Head of caudate nucleus (tissue), 42 donors: ENCODE results near the gene UBE2G2.
A peak's percentile ranks its signal among the peaks of the same experiment; 100 is the strongest.

ENCODE experiments used
- DNase-seq, 42 donors: peaks; one replicate each; pipeline versions ENCODE4 v3.0.0 to v3.0.0-alpha.2; 2020 to 2021; ENCODE audit warnings: mixed read lengths in 7 of 42
- intact Hi-C: fragments of 100-400 bp; cut with DNase I; formaldehyde crosslinking; loops from one replicate; pipeline ENCODE4 v1.15.0; 2022

Gene UBE2G2

DNA sequence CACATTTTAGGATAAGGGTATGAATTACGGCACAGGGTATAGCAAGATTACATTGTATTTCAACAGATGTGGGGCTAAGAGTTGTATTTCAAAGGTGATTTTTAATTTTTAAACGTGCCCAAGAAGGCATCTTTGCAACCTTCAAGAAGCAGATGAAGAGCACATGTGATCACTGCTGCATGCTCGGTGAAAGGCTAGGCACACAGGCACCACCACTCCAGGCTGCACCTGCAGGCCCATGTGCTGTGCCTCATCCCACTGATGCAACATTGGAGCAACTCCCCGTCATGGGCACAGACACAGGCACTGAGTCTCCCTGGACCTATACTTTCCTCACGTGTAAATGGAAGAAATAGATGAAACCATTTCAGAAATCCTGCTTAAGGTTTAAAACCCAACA, 23.5 kb downstream of the UBE2G2 start:
- intact Hi-C loops: no loop called here
- peak in 1 of 42 donors; percentile 21 for DNase-seq

- intact Hi-C loops: no loop called here
- no peak for DNase-seq
Observed at GRCh38 chr21:44774972-44775371, 26.6 kb downstream of the UBE2G2 start.

GRCh38 chr21:44773291-44773932, 28.2 kb downstream of the UBE2G2 start:
- intact Hi-C loops: no loop called here
- peak in 3 of 42 donors; percentile 7 to 39 (median 8) for DNase-seq

DNA sequence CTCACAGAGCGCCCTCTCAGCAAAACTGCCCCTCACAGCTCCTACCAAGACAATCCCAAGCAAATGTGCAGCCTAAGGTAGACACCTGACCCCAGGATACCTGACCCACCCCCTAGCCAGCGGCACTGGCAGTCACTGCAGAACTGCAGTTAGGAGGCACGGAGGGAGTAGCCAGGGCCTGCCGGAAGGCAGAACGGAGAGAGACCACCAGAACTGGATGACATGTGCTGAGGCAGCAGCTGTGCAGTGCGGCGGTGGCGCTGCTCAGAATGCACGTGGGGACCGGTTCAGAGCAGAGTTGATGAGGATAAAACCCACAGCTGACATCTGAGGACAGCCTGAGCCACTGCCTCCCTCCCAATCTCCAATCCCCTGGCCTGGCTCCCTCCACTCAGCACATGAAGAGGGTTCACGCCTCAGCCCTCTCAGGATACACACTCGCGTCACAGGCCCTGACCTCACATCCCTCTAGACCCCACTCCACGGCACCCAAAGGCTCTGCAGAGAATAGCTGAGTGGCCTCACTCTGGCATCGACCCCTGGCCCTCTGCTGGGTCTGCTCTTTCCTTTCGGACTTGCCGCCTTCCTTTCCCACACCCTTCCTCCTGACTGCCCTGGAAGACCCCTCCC, 29.6 kb downstream of the UBE2G2 start:
- intact Hi-C loops: no loop called here
- peak in 2 of 42 donors; percentile 5 to 31 for DNase-seq

- intact Hi-C loops: no loop called here
- peak in 2 of 42 donors; percentile 14 to 33 for DNase-seq
Observed at GRCh38 chr21:44767834-44768831, 33.5 kb downstream of the UBE2G2 start.

DNA sequence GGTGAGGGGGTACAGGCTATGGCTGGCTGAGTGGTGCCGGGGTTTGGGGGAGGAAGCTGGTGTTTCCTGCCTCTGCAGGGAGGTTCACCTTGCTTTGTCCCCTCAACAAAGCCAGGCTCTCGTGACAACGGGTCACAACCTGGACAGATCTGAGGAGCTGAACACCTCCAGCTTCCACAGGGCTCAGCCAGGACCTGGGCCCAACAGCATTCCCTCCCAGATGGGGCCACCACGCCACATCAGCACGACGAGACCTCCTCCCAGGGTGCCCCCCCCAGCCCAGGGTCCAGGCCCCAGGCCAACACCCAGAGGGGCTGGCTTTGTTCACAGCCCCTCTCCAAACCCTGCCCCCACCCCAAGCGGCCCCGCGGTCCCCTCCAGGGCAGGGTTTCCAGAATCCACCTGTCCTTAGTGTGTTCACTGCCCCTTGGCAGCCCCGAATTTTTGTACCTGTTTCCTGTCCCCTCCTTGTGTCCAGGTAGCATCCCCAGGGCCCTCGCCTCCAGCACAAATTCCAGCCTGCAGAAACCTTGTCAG, 34.7 kb downstream of the UBE2G2 start:
- DNase-seq: peak in 1 of 42 donors; percentile 14

GRCh38 chr21:44766014-44766817, 35.4 kb downstream of the UBE2G2 start:
- intact Hi-C loops: no loop called here
- peak in 2 of 42 donors; percentile 8 to 19 for DNase-seq

More for the DNA sequence above, 34.7 kb downstream of the UBE2G2 start:
- intact Hi-C loops: no loop called here

GRCh38 chr21:44765231-44766013, 36.2 kb downstream of the UBE2G2 start:
- peak in 2 of 42 donors; percentile 15 to 29 for DNase-seq

GRCh38 chr21:44764319-44765230, 37.0 kb downstream of the UBE2G2 start:
- DNase-seq: peak in 1 of 42 donors; percentile 32
- intact Hi-C loops: no loop called here

More at GRCh38 chr21:44765231-44766013, 36.2 kb downstream of the UBE2G2 start:
- intact Hi-C loops: no loop called here

DNA sequence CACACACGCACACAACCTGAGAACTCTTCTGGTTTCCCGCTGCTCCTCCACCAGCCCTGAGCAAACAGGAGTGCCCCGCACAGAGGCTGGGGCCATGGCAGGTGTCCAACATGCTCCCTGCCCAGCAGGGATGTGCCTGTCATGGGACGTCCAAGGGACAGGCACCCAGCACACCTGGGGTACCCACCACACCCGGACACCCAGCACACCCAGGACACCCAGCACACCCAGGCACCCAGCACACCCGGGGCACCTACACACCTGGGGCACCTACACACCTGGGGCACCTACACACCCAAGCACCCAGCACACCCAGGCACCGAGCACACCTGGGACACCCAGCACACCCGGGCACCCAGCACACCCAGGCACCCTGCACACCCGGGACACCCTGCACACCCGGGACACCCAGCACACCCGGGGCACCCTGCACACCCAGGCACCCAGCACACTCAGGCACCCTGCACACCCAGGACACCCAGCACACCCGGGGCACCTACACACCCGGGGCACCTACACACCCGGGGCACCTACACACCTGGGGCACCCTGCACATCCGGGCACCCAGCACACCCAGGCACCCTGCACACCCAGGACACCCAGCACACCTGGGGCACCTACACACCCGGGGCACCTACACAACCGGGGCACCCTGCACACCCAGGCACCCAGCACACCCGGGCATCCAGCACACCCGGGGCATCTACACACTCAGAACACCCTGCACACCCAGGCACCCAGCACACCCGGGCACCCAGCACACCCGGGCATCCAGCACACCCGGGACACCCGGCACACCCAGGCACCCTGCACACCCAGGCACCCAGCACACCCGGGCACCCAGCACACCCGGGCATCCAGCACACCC, 37.9 kb downstream of the UBE2G2 start:
- intact Hi-C loops: no loop called here
- DNase-seq: peak in 1 of 42 donors; percentile 9

- no peak for DNase-seq
Observed at GRCh38 chr21:44763050-44763378, 38.6 kb downstream of the UBE2G2 start.

GRCh38 chr21:44762221-44763049, 39.2 kb downstream of the UBE2G2 start:
- intact Hi-C loops: no loop called here
- DNase-seq: peak in 1 of 42 donors; percentile 5

More at GRCh38 chr21:44763050-44763378, 38.6 kb downstream of the UBE2G2 start:
- intact Hi-C loops: no loop called here

- intact Hi-C loops: no loop called here
- no peak for DNase-seq
Observed at GRCh38 chr21:44761747-44762208, 39.8 kb downstream of the UBE2G2 start.

DNA sequence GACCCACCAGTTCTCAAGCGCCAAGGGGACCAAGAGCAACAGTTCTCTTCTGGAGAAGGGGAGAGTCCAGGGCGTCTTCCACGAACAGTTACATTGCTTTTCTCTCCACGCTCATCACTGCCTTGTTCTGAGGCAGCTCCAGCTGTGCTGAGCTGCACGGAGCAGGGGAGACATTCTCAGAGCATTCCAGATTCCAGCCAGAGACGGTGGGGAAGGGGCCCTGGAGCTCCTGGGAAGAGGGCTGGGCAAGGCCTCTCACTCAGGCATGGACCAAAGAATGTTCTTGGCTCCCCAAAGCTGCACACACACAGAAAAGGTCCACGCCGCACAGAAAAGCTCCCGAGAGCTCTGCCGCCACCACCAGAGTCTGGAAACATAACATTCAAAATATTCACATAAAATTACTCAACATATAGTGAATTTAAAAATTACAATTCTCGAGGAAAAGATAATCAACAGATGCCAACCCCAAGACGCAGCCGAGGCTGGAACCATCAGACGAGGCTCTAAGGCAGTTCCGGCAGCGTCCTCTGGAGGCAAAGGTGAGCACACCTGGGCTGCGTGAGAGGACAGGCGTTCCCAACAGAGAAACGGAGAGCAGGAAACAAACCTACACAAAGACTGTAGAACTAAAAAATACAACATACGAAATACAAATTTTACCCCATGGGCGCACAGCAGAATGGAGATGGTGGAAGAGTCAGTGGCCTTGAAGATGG, 40.5 kb downstream of the UBE2G2 start:
- intact Hi-C loops: no loop called here
- DNase-seq: peak in 22 of 42 donors; percentile 21 to 74 (median 40)
